ENCODE results near the gene GPSM3.
"Not testable (repeated sequence)": the region's sequence is repeated elsewhere in the genome, so short reads cannot be mapped to it uniquely, and the experiment has no call there.

Gene GPSM3

DNA sequence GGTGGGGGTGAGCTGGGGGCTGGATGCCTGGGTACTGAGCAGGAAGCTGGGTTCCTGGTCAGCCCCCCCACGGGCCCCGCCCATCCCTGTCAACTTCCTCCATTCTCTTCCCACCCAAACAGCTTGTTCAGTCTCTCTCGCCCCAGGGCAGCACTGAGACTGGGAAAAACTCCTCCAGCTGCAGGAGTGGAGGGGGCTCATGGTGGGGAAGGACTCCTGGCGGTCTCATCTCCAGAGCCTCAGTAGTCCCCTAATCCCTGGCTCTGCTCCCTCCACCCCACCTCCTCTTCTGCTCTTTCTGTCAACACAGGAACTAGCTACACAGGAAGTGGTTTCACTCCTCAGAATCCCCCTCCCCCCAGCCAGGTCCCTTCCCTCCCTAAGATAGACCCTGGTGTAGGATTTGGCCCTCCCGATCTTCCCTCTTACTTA is at the start of gene GPSM3:
GPSM3 (minus strand) TSS at position 36 of the 432 bp plus-strand sequence. CDS start 130 bp downstream, outside the sequence.
- DNase-seq, result peak; percentile 59 to 69

DNA sequence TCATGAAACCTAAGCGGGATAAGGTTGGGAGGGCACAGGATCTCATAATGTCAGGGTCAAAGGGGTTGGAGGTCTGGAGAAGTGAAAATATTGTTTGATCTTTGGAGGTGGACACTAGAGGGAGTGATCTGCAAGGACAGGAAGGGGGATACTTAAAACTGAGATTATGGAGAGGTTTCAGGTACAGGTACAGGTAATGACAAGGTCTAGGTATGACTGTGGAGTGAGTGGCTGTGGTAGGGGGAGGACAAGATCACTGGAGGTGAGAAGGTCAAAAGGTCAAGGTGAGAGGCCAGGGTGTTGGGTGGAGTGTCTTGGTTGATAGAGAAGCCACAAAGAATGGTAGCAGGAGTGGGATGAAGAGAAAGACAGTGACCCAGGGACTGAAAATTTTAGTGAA is 48.2 kb upstream of the GPSM3 start:
- no peak for DNase-seq

GRCh38 chr6:32239462-32239861 is 47.0 kb upstream of the GPSM3 start:
- DNase-seq, result no peak

DNA sequence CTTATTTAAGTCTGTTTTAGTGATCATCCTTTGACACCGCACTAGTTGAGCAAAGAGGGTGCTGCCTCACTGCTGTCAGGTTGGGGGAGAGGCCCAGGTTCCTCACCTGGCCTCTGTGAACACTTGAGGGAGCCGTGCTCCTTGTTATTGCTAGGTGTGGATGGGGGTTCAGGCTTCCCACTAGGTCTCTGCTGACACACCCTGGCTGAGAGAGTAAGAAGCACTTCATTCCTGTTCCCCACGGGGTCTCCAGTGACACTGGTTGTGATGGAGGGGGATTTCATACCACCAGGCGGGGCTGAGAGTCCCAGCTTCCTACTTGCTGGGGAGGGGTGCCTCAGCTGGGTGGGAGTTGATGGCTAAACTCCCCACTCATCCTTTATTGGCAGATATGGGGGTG is 42.5 kb upstream of the GPSM3 start:
- DNase-seq, result peak in 1 of 2 donors; percentile 11

DNA sequence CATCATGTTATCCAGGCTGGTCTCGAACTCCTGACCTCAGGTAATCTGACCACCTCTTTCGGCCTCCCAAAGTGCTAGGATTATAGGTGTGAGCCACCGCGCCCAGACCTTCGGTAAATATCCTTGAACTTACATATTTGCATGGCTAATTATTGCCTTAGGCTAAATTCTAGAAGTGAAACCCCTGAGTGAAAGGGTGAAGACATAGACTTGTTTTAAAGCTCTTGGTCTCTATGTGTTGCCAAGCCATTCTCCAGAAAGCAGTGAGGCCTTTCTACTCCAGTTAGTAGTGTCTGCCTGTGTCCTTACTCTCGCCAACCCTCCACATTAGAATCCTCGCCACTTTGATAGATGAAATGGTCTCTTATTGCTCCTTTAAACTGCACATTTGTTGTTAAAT is 34.0 kb upstream of the GPSM3 start:
- no peak for DNase-seq

DNA sequence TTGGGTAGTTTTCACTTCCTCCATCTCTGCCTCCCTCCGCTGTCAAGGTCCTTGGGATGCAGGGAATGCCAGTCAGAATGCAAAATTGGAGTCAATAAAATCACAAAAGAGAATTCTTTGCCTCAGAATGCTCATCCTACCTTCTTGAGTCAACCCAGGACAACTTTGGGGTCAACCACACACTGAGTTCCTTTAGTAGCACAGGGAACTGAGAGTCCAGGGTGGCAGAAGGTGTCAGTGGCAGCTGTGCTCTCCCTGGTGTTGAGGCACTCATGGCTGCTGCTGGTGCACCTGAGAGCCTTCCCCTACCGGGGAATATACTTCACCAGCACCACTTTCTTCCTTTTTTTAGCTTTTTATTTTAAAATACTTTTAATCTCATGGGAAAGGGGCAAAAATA is 32.3 kb upstream of the GPSM3 start:
- no peak for DNase-seq

- no peak for DNase-seq
Measured at GRCh38 chr6:32223258-32224235, 31.1 kb upstream of the GPSM3 start, which contains the start of gene NOTCH4. NOTCH4 (minus strand) TSS chr6:32224067; CDS start chr6:32223928, 139 bp downstream.

DNA sequence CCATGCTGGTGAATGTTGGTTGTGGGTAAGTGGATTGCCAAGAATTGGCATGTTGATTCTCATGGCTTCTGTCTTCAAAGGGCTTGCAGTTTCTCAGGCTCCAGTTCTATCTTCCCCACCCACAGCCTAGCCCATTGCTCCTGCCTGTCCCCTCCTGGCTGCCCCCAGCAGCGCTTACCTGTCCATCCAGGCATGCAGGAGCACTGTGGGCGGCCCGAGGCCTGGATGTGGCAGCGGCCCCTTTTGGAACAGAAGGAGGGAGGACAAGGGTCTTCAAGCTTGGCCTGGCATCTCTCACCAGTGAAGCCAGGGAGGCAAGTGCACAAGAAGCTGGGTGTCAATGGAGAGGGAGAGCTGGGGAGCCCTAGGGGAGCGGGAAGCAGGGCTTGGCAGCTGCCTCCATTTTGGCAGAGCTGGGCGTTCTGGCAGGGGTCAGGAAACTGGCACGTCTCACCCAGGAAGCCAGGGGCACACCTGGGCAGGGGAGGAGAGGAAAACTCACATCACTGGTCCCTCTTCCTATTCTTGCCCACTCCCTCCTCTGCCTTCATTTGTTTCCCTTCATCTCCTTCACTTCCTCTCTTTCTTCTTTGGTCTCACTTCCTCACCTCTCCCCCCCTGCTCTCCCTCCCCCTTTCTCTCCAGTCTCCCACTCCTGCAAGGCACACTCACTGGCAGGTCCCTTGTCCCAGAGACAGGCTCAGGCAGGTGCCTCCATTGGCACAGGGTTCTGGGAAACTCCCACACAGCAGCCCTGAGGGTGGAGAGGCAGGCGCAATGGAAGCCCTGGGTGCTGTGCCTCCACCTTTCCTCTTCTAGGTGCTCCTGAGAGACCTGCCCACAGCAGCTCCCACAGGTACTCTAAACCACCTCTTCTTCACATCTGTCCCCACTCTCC is 30.1 kb upstream of the GPSM3 start:
- no peak for DNase-seq

DNA sequence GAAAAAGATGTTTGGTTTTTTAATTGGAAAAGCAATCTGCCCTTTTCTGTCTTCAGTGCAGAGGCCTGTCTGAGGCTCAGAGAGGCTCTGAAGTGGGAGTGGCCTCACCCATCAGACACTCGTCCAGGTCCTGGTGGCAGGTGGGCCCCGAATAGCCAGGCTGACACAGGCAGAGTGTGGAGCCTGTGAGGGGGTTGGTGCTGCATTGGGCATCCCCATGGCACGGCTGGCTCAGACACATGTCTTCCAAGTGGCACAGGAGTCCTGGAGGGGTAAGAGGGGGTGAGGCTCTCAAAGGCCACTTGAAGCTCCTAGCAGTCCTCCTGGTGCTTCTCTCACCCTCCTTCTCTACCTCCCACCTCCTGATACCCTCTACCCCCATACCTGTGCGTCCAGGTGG is 27.6 kb upstream of the GPSM3 start:
- no peak for DNase-seq

GRCh38 chr6:32218167-32218566 is 25.7 kb upstream of the GPSM3 start:
- DNase-seq, result no peak

GRCh38 chr6:32216998-32217397 is 24.6 kb upstream of the GPSM3 start:
- DNase-seq, result no peak

DNA sequence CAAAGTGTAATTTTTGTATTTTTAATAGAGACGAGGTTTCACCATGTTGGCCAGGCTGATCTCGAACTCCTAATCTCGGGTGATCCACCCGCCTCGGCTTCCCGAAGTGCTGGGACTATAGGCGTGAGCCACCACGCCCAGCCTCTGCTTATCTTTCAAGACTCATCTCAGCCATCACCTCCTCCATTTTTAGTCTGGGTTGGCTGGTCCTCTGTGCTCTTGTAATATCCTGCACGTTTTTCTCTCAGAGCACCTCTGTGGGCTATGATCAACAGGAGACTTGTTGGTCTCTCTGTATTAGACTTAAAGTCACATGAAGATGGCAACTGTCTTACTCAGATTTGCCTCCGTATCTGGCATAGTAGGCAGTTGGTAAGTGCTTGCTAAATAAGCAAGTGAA is 23.8 kb upstream of the GPSM3 start:
- DNase-seq, result no peak

DNA sequence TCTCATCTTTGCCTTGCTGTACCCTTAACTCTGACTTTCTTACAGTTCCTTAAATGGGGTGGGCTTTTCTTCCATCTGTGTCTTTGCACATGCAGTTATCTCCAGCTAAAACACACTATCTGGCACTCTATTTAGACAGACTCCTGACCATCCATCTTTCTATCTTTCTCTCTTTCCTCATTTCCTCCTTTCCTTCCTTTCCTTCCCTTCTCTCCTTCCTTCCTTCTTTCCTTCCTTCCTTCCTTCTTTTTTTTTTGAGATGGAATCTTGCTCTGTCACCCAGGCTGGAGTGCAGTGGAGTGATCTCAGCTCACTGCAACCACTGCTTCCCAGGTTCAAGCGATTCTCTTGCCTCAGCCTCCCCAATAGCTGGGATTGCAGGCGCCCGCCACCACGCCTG is 23.2 kb upstream of the GPSM3 start:
- DNase-seq, result no peak

DNA sequence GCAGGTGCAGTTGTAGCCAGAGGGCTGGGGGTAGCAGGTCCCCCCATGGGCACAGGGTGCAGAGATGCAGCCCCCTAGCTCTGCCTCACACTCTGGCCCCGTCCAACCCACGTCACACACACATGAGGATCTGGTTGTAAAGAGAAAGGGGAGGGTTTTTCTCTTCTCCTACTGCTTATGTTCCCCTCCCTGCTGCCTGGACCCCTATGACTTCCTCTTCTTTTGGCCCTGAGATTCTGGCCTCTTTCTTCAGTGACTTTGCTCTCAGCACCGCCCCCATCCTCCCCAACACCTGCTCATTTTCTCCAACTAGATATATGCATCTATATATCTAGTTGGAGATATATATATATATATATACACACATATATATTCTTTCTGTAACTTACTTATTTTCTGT is 21.7 kb upstream of the GPSM3 start:
- no peak for DNase-seq

- no peak for DNase-seq
Measured at GRCh38 chr6:32213649-32214048, 21.2 kb upstream of the GPSM3 start.

GRCh38 chr6:32212076-32212760 is 19.8 kb upstream of the GPSM3 start:
- no peak for DNase-seq

DNA sequence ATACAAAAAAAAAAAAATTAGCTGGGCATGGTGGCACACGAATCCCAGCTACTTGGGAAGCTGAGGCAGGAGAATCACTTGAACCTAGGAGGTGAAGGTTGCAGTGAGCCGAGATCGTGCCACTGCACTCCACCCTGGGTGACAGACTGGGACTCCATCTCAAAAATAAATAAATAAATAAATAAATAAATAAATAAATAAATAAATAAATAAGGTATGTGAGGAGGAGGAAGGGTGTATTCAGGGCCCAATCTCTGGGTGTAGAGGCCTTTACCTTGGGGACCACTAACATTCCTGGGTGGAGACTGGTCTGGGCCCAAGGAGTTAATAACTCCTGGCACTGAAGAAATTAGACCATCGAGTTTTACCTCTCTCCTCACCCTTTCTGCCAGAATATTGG is 19.0 kb upstream of the GPSM3 start:
- DNase-seq, result not testable (repeated sequence)

DNA sequence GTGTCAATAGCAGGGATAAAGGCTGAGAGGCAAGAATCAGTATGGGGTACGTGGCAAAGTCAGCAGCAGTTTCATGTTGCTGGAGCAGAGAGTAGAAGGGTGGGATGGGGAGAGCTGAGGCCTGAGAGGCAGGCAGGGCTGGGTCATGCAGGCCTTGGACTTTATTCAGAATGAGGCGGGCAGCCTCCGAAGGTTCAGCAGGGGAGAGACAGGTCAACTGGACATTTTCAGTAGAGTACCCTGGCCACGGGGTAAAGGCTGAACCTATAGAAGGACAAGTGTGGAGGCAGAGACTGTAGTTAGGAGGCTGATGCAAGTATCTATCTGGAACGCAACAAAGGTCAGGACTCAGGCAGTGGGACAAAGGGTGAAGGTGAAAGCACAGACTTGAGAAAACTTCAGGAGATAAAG is 17.8 kb upstream of the GPSM3 start:
- DNase-seq, result no peak

DNA sequence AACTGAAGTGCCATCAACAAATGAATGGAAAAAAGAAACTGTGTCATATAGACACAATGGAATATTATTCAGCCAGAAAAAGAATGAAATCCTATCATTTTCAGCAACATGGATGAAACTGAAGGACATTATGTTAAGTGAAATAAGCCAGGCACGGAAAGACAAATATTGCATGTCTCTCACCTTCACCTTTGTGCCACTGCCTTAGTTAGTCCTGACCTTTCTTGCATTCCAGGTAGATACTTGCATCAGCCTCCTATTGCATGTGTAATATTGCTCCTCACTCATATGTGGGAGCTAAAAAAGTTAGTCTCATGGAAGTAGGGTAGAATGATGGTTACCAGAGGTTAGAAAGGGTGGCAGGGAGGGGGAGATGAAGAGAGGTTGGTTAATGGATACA is 16.6 kb upstream of the GPSM3 start:
- DNase-seq, result no peak

- DNase-seq, result no peak
Measured at GRCh38 chr6:32204268-32204715, 11.8 kb upstream of the GPSM3 start.

DNA sequence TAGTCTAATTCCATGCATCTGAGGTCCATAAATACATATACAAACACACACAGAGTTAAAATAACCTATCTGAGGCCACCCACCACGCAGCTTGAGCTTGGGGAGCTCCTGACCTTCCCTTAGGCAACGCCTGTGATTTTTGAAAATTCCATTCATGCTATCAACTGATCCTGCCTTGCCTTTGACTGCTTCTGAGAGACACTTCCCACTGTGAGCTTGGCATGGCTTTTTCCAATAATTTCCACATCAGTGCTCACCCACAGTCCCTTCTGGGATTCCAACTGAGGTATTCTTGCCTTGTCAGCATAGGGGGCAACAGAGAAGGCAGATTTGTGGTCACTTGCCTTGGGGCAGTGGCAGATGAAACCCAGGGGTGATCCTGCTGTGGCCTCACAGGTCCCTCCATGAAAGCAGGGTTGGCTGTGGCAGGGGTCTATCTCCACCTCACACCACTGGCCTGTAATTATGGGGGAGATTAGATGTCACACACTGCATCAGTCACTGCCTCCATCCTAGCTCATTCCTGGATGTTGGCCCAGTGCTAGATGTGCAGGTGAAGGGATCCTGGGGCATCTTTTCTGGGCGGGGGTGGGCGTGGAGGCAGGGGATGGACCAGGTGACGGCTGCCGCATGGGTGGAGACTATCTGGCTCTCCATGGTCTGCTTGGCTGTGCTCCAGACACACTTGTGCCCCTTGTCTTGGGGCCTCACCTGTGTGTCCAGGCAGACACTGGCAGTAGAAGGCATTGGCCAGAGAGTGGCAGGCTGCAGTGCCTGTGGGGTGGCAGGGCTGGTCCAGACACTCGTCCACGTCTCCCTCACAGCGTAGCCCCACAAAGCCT is 11.2 kb upstream of the GPSM3 start:
- no peak for DNase-seq

GRCh38 chr6:32202186-32202585 is 9.7 kb upstream of the GPSM3 start:
- no peak for DNase-seq
